H54 (cell line): ENCODE data around the gene MAP2K5.

ENCODE experiments used
- DNase-seq: peaks from one replicate; pipeline ENCODE4 v3.0.0; 2011; ENCODE audit warnings: low spot score, mixed read lengths; ENCODE audit not compliant: insufficient read length
- FAIRE-seq: peaks from 3 replicates; lab custom pipeline; 2011; peaks lifted over from hg19 to GRCh38; lab: Jason Lieb, UNC
- POLR2A ChIP-seq: IDR thresholded peaks from 2 replicates; pipeline ENCODE4 v1.6.1; 2011; ENCODE audit warnings: low read depth, mild to moderate bottlenecking, low read length

MAP2K5 gene

GRCh38 chr15:67731112-67731721, 188.7 kb downstream of the MAP2K5 start:
- TF ChIP-seq POLR2A = no peak
- DNase-seq = no peak
- no peak for FAIRE-seq

GRCh38 chr15:67732164-67732563, 189.7 kb downstream of the MAP2K5 start:
- FAIRE-seq (no peak), DNase-seq (no peak)
- TF ChIP-seq POLR2A = no peak

- TF ChIP-seq POLR2A = no peak
- no peak for DNase-seq
- FAIRE-seq = no peak
Measured at GRCh38 chr15:67732671-67733374, 190.3 kb downstream of the MAP2K5 start.

GRCh38 chr15:67735896-67736295, 193.4 kb downstream of the MAP2K5 start:
- DNase-seq (no peak), FAIRE-seq (no peak)
- no peak for TF ChIP-seq POLR2A

GRCh38 chr15:67736810-67737209, 194.3 kb downstream of the MAP2K5 start:
- FAIRE-seq (no peak), DNase-seq (no peak)
- no peak for TF ChIP-seq POLR2A

GRCh38 chr15:67738056-67738455, 195.6 kb downstream of the MAP2K5 start:
- TF ChIP-seq POLR2A = no peak
- FAIRE-seq = no peak

GRCh38 chr15:67740405-67740804, 197.9 kb downstream of the MAP2K5 start:
- FAIRE-seq = no peak
- no peak for DNase-seq

More at GRCh38 chr15:67738056-67738455, 195.6 kb downstream of the MAP2K5 start:
- DNase-seq = no peak

GRCh38 chr15:67741308-67741707, 198.8 kb downstream of the MAP2K5 start:
- no peak for DNase-seq
- FAIRE-seq = no peak

More at GRCh38 chr15:67740405-67740804, 197.9 kb downstream of the MAP2K5 start:
- TF ChIP-seq POLR2A = no peak

GRCh38 chr15:67743558-67743957, 201.1 kb downstream of the MAP2K5 start:
- no peak for DNase-seq
- FAIRE-seq = no peak
- no peak for TF ChIP-seq POLR2A

More at GRCh38 chr15:67741308-67741707, 198.8 kb downstream of the MAP2K5 start:
- TF ChIP-seq POLR2A = no peak

GRCh38 chr15:67744331-67745072, 202.0 kb downstream of the MAP2K5 start:
- FAIRE-seq (no peak), DNase-seq (no peak)
- TF ChIP-seq POLR2A = no peak

- TF ChIP-seq POLR2A = no peak
- FAIRE-seq (no peak), DNase-seq (no peak)
Measured at GRCh38 chr15:67745073-67746006, 202.8 kb downstream of the MAP2K5 start.

- FAIRE-seq (no peak), DNase-seq (no peak)
- TF ChIP-seq POLR2A = no peak
Measured at GRCh38 chr15:67746022-67746421, 203.5 kb downstream of the MAP2K5 start.

GRCh38 chr15:67746450-67746849, 203.9 kb downstream of the MAP2K5 start:
- no peak for FAIRE-seq
- TF ChIP-seq POLR2A = no peak
- no peak for DNase-seq
